ENCODE data around the gene GRB7.

Gene GRB7

DNA sequence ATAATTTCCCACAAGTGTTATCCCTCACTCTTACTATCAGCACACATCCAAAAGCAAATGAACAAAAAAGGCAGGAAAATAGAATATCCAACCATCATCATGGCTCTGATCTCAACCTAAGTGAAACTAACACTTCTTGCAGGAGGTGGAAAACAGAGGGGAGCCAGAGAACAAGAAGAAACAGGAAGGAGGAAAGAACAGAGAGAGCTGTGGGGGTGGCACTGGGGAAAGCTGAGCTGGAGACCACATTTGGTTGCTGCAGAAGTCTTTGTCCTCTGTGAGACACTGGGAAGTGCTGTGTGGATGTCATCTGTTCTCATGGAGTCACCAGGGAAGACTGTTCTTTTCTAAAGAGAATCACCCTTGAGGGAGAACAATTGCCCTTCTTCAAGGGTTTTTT lies 34.7 kb downstream of the GRB7 start:
- no peak for TF ChIP-seq ZNF274 (IDR thresholded peaks at IDR 0.05; ENCODE audit: low read depth, low read length)

DNA sequence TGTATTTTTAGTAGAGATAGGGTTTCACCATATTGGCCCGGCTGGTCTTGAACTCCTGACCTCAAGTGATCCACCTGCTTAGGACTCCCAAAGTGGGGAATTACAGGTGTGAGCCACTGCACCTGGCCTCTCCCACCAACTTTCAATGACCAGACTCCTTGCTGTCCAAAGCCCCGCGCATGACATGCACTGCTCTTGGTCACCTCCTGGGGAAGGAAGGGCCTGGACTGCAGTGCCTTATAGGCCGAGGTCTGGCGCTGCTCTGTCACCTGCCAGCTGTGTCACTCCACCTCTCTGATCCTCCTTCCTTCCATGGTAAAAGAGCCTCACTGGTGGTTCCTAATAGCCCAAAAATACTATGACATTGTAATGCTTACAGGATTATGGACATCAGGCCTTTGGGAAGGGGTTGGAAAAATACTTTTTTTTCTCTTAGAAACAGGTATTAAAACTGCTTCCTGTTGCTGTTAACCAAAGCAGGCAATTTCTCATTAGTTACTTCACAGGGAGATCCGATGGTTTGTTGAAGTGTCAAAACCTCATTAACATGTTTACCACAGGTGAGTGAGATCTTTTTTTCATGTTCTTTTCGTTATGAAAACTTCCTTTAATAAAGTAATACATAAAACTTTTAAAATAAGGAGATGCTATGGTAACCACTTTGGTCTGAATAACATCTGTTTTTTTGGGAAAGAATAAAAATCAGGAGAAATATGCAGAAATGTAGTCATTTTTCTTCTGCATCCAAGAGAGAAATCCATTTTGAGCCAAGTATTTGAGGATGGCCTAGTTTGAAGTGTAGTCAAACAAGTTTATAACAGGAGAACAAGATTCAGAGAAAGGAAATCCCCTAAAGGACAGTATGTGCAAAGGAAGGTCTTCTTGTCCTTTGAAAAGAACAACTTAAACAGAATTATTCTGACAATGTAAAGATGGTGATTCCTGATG lies 35.5 kb downstream of the GRB7 start:
- TF ChIP-seq ZNF274 (IDR thresholded peaks at IDR 0.05; ENCODE audit: low read depth, low read length): no peak
- H3K4me3 ChIP-seq (ENCODE audit: low read length): peak overlapping the region; percentile 1; the same call in 1 of the 2 replicates

More for the DNA sequence above, 34.7 kb downstream of the GRB7 start:
- H3K4me3 ChIP-seq (ENCODE audit: low read length): peak overlapping the region; percentile 1; the same call in 1 of the 2 replicates

DNA sequence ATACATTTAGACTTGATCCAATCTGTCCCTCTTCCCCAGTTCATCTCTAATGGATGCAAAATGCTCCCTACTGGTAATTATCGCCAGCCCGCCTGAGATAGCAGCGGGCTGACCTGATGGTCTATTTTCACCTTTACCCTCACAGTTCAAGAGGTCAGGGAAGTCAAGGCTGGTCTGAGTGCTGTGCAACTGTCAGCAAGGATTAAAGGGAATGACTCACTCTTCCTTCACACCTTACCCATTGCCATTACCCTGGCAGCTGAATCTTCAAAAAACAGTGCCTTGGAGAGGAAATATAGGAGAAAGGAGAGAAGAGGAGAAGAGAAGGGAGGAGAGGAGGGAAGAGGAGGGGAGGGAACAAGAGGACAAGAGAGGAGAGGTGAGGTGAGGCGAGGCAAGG lies 36.3 kb downstream of the GRB7 start:
- peak overlapping the region; percentile 2; the same call in 1 of the 2 replicates for H3K4me3 ChIP-seq (ENCODE audit: low read length)
- no peak for TF ChIP-seq ZNF274 (IDR thresholded peaks at IDR 0.05; ENCODE audit: low read depth, low read length)

DNA sequence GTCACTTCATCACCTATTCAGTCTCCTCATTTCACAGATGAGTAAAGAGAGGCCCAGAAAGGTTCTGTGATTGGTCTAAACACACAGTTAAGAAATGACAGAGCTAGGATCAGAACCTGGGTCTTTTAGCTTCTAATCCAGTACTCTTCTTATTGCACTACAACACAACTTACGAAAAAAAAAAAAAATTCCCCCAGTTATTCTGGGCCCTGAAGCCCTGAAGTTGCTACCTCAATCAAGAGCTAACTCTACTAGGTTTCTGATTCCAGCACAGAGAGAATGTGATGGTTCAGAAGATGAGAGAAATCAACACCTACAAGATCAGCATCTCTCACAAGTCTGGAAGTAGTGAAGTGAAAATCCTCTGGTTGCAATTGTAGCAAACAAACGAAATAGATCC lies 37.3 kb downstream of the GRB7 start:
- peak overlapping the region; percentile 73; the same call in 1 of the 2 replicates for H3K4me3 ChIP-seq (ENCODE audit: low read length)

DNA sequence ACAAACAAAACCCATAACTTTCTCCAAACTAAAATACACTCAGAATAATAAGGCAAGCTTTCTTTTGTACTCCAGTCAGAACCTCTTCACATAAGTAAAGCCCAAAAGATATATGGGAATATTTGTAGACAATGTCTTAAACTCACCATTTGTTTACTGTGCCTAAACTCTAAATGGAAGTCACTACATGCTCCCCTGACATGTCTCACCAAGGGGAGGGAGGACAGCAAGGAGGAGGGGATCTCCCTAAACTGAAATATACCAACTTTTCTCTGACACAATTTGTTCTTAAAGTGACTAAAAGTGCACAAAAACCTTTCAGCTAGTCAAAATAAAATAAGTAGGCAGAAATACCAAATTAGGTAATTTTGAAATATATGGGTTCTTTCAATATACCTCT lies 38.5 kb downstream of the GRB7 start:
- TF ChIP-seq ZNF274 (IDR thresholded peaks at IDR 0.05; ENCODE audit: low read depth, low read length): no peak
- peak overlapping the region; percentile 73 for H3K4me3 ChIP-seq (ENCODE audit: low read length)

More for the DNA sequence above, 37.3 kb downstream of the GRB7 start:
- TF ChIP-seq ZNF274 (IDR thresholded peaks at IDR 0.05; ENCODE audit: low read depth, low read length): no peak

DNA sequence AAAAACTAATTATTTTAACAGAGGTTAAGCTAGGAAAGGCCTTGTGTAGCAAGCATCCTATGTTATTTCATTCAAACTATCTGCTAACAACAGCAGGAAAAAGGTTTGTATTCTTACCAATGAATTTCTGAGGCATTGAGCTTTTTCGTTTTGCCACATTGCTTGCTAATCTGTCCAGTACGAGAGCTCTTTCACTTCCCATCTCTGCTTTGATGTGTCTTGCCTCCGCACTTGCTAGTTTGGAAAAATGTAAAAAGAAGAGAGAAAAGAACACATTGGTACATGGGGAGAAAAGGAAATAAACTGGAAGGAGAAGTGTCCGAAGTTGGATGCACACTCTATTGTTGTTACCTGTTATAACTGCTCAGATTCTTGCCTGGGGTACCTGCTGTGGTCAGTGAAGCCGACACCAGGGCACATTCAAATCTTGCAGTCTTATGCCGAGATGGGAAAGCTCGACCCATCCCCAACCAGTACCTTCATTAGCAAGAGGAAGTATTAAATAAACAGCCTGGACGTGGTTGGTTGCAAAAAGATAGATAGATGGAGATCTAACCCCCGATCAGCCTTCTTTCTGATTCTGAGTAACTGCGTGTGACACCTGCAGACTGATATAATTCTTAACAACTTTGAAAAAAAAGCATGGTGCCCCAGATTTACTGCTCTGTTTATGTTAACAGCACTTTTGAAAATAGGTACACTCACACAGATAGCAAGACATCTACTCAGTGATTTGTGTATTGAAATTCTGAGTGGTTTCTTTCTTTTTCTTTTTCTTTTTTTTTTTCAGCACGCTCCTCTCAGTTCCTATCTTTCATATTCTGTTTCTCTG lies 40.0 kb downstream of the GRB7 start:
- H3K4me3 ChIP-seq (ENCODE audit: low read length): peak overlapping the region; percentile 73
- TF ChIP-seq ZNF274 (IDR thresholded peaks at IDR 0.05; ENCODE audit: low read depth, low read length): no peak

DNA sequence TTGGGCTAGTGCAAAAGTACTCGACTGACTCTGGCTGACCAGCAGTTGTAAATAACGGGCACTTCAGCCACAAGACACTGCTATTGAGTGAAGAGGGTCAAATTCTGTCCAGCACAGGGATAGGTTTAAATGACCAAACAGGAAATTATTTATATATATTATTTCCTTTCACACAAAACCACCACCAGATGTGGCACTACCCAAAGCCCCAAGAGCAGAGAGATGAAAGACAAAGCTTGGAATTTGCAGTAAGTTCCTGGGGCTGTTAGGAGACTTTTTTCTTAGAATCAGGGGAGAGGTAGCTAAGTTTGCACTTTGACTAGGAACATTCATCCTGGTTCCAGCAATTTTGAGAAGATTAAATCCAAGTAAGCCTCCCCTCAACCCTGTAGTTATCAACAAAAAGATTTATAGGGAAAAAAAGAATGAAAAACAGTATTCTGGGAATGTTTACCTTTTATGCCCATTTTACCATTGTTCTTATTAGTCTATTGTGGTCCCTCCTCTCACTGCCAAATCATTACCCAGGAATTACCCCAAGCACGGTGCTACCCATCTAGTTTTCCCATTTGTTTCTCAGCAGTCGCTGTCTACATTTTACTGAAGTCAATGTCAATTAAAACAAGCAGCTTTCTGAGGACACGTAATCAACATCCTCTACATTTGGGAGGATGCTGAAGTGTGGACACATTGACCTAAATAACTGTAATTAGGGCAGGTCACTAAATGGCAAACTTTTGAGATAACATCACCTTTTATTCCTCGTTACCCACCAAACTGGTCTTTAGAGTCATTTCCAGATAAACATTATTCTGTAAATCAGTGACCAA lies 43.5 kb downstream of the GRB7 start:
- no peak overlapping the region for H3K4me3 ChIP-seq (ENCODE audit: low read length)
- no peak for TF ChIP-seq ZNF274 (IDR thresholded peaks at IDR 0.05; ENCODE audit: low read depth, low read length)

DNA sequence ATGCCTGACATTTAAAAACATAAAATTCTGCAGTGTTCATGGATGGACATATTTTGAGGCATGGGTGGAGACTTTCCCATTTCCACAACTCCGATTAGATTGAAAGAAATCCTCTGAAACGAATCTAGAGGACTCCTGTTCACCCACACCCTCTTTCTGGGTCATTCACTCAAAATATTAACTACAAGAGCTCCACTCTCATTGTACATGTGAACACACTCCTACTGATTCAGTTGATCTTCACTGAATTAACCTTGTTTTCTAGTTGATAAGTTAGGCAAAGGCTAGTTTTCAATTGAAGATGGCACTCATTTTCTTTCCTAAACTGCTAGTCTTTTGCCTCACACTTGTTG lies 44.1 kb downstream of the GRB7 start:
- H3K4me3 ChIP-seq (ENCODE audit: low read length): no peak overlapping the region
- TF ChIP-seq ZNF274 (IDR thresholded peaks at IDR 0.05; ENCODE audit: low read depth, low read length): no peak

DNA sequence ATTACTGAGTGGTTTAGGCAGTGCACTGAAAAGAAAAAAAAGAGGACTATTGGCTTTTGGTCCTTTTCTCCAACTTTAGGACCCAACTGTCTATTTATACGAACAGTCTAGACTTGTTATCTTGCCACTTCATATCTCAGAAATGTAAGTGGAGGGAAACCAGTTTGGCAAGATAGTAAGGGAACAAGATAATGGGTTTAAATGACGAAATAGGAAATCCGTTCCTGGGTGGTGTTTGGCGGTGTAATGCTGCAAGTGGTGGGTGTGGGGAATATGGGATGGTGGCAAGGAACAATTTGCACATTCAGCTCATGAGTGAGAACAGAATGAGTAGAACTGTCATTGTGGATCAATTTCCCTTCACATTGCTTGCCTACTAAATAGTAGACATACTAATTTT lies 44.7 kb downstream of the GRB7 start:
- TF ChIP-seq ZNF274 (IDR thresholded peaks at IDR 0.05; ENCODE audit: low read depth, low read length): no peak
- no peak overlapping the region for H3K4me3 ChIP-seq (ENCODE audit: low read length)

DNA sequence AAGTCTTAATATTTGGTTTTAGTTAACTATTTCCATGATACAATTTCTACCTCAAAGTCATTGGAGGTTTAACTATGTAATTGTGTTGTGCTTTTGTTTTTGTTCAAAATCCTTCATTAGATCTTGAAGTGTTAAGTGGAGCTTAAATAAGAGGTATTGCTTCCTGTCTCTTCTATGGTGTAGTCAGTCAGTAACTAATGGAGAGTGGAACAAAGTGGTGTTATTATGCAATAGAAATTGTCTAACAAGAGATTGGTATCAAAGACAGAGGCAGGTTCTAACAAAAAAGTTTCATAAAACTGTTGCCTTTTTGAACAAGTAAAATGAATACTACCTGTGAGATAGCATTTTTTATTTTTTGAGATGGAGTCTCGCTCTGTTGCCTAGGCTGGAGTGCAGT lies 45.2 kb downstream of the GRB7 start:
- no peak overlapping the region for H3K4me3 ChIP-seq (ENCODE audit: low read length)
- no peak for TF ChIP-seq ZNF274 (IDR thresholded peaks at IDR 0.05; ENCODE audit: low read depth, low read length)

DNA sequence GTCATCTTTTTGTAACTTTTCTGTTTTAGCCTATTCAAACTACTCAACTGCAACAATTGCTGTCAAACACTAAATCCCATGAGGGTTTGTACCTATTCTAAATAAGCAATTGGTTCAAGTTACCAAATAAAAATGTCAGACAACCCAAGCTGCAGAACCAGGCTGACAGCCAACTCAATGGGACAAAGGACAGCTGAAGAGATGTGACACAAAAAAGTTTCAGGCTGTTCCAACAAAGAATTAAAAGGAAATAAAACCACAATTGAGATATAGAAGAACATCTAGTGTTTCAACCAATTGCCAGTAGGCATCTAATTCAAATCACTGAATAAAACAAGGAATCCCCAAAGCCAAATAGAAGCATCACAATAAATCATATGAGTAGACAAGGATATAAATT lies 49.3 kb downstream of the GRB7 start:
- no peak for TF ChIP-seq ZNF274 (IDR thresholded peaks at IDR 0.05; ENCODE audit: low read depth, low read length)
- H3K4me3 ChIP-seq (ENCODE audit: low read length): no peak overlapping the region

DNA sequence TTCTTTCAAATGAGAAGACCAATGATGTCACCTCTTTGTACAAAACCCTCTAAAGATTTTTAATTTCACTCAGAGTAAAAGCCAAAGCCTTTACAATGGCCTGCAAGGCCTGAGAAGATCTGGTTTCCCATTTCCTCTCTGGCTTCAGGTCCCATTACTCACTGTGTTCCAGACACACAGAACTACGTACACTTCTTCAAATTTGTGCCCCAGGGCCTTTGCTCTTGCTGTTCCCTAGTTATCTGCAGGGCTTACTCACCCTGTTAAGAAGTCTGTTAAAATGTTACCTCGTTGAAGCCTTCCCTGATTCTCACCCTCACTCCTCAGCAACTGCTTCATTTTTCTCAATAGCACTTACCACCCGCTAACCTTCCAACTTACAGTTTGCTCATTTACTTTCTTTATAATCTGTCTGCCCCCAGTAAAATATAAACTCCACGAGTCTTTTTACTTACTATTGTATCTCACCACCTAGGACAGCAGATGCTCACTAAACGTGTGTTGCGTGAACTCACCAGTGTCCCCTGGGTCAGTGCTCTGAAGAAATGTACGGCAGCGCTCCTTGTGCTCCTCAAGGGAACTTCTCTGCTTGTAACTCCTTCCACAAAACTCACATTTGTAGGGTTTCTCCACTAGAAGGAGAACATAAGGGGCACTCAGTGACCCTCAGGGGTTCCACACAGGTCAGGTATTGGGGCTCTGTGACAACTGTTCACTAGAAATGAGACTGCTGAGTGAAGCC lies 50.2 kb downstream of the GRB7 start:
- TF ChIP-seq ZNF274 (IDR thresholded peaks at IDR 0.05; ENCODE audit: low read depth, low read length): no peak
- no peak overlapping the region for H3K4me3 ChIP-seq (ENCODE audit: low read length)

Measured in GM08714 (cell line).